WERI-Rb-1 (cell line): ENCODE data around the gene NCF1.
"Not testable (repeated sequence)": the region's sequence is repeated elsewhere in the genome, so short reads cannot be mapped to it uniquely, and the experiment has no call there.

Experiments used
- DNase-seq: peaks from one replicate; pipeline ENCODE4 v3.0.0-alpha.2; 2020
- H3K27ac ChIP-seq: fragments of 250-450 bp; sonication (Bioruptor Pico); 2 replicates; pipeline ENCODE4 v1.5.1; 2020; ENCODE audit warnings: mild to moderate bottlenecking, moderate library complexity
- H3K27me3 ChIP-seq: fragments of 250-450 bp; sonication (Bioruptor Pico); 2 replicates; pipeline ENCODE4 v1.5.1; 2021; ENCODE audit warnings: mild to moderate bottlenecking, low read depth, moderate library complexity; ENCODE audit not compliant: insufficient read depth, severe bottlenecking
- H3K36me3 ChIP-seq: fragments of 250-450 bp; sonication (Bioruptor Pico); 2 replicates; pipeline ENCODE4 v1.5.1; 2020; ENCODE audit warnings: mild to moderate bottlenecking, moderate library complexity
- H3K4me3 ChIP-seq: 2 replicates; pipeline ENCODE4 v1.5.1; 2011; ENCODE audit warnings: low read depth, mild to moderate bottlenecking, control low read depth, low read length
- H3K9me3 ChIP-seq: fragments of 250-450 bp; sonication (Bioruptor Pico); 2 replicates; pipeline ENCODE4 v1.5.1; 2021; ENCODE audit warnings: mild to moderate bottlenecking, moderate library complexity; ENCODE audit not compliant: severe bottlenecking

NCF1 gene

DNA sequence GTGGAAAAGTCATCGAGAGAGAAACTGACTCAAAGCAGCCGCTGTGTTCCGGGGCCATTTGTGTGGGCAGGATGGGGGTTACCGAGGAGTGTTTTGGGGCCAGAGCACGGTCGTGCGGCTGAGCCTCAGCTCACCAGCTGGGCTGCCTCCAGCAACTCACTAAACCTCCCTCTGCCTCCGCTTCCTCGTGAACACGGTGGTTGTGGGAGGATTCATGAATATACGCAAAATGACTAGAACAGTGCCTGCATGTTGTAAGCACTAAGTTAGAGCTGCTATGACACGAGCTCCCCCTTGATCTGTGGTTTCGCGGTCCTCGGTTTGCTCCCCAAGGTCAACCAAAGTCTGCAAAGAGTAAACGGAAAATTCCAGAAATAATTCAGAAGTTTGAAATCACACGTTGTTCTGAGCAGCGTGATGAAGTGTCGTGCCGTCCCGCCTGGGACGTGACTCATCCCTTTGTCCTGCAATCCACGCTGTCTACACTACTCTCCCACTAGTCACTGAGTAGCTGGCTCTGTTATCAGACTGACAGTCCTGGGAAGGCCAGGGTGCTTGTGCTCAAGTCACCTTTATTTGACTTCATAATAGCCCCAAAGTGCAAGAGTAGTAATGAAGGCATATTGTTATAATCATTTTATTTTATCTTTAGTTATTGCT is 46.5 kb downstream of the NCF1 start:
- H3K4me3 ChIP-seq, DNase-seq, H3K36me3 ChIP-seq, H3K27ac ChIP-seq, H3K27me3 ChIP-seq, H3K9me3 ChIP-seq: not testable (repeated sequence)

DNA sequence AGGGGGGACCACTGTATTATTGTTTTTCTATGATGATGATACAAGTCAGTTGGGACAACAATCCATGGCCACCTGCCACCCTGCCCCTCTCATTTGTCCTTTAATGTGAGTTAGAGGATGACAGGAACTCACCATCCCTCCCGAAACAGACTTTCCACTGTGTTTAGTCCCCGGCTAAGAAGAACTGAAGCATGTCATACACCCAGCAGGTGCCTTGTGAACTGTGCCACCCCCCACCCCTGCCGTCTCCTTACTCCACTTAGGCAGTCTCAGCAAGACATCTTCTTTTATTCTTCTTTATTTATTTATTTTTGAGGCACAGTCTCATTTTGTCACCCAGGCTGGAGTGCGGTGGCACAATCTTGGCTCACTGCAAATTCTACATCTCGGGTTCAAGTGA is 47.4 kb downstream of the NCF1 start:
- H3K27ac ChIP-seq, H3K4me3 ChIP-seq, H3K36me3 ChIP-seq, H3K27me3 ChIP-seq, H3K9me3 ChIP-seq, DNase-seq: not testable (repeated sequence)

GRCh38 chr7:74829959-74830358 is 56.1 kb downstream of the NCF1 start:
- H3K36me3 ChIP-seq, H3K9me3 ChIP-seq, H3K4me3 ChIP-seq, DNase-seq, H3K27me3 ChIP-seq, H3K27ac ChIP-seq: not testable (repeated sequence)

GRCh38 chr7:74830411-74830810 is 56.6 kb downstream of the NCF1 start:
- DNase-seq, H3K27ac ChIP-seq, H3K9me3 ChIP-seq, H3K36me3 ChIP-seq, H3K4me3 ChIP-seq, H3K27me3 ChIP-seq: not testable (repeated sequence)
